ACC112 (cell line): ENCODE measurements around the gene MMP11.

Experiments used
- H2AFZ ChIP-seq: fragments of 200-600 bp; sonication (generic); one replicate; pipeline ENCODE4 v1.6.0; 2017; ENCODE audit warnings: antibody characterized with exemption, low read length; ENCODE audit not compliant: unreplicated experiment
- H3K27ac ChIP-seq: fragments of 200-600 bp; sonication (generic); 2 replicates; pipeline ENCODE4 v1.5.1; 2014; ENCODE audit warnings: low read depth, mild to moderate bottlenecking, antibody characterized with exemption, low read length, moderate library complexity
- H3K27me3 ChIP-seq: fragments of 200-600 bp; sonication (generic); 2 replicates; pipeline ENCODE4 v1.6.1; 2014; ENCODE audit warnings: mild to moderate bottlenecking, antibody characterized with exemption, low read length, moderate library complexity, mixed read lengths; ENCODE audit not compliant: insufficient read depth
- H3K36me3 ChIP-seq: fragments of 200-600 bp; sonication (generic); 2 replicates; pipeline ENCODE4 v1.6.1; 2016; ENCODE audit warnings: mild to moderate bottlenecking, antibody characterized with exemption, low read length, moderate library complexity, mixed read lengths; ENCODE audit not compliant: insufficient read depth
- H3K4me1 ChIP-seq: fragments of 200-600 bp; sonication (generic); one replicate; pipeline ENCODE4 v1.6.1; 2016; ENCODE audit warnings: low read length, mixed read lengths; ENCODE audit not compliant: insufficient read depth, unreplicated experiment, control insufficient read depth
- H3K4me3 ChIP-seq: fragments of 200-600 bp; sonication (generic); 2 replicates; pipeline ENCODE4 v1.5.1; 2014; ENCODE audit warnings: mild to moderate bottlenecking, low read depth, low read length
- H3K79me2 ChIP-seq: fragments of 200-600 bp; sonication (generic); one replicate; pipeline ENCODE4 v1.6.0; 2016; ENCODE audit warnings: low read length; ENCODE audit not compliant: control insufficient read depth, unreplicated experiment, insufficient read depth

The MMP11 gene

DNA sequence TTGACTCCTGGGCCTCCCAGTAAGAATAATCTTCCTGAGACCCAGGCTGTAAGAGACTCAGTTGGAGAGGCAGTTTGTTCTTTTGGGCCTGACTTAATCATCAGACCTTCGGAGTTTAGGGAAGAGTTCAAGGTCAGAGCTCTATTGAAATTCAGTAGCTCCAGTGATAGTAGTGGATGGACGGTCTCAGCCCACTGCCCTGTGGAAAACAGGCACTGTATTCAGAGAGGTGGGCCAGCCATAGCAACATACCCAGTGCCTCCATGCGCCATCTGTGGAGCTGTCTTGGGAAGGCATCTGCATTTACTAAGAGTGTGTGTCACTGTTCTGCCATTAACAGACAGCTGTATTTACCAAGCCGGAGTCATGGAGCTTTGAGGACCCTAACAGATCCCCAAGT is 17.0 kb downstream of the MMP11 start:
- no peaks in the 10 kb centered on the region for H3K27me3 ChIP-seq
- peaks cover 44% of the 10 kb centered on the region for H3K79me2 ChIP-seq
- H3K36me3 ChIP-seq, result no peaks in the 10 kb centered on the region
- H3K4me3 ChIP-seq, result no peak overlapping the region
- peaks cover 8% of the 10 kb centered on the region for H3K4me1 ChIP-seq
- no peak overlapping the region for H3K27ac ChIP-seq
- H2AFZ ChIP-seq, result no peak overlapping the region

DNA sequence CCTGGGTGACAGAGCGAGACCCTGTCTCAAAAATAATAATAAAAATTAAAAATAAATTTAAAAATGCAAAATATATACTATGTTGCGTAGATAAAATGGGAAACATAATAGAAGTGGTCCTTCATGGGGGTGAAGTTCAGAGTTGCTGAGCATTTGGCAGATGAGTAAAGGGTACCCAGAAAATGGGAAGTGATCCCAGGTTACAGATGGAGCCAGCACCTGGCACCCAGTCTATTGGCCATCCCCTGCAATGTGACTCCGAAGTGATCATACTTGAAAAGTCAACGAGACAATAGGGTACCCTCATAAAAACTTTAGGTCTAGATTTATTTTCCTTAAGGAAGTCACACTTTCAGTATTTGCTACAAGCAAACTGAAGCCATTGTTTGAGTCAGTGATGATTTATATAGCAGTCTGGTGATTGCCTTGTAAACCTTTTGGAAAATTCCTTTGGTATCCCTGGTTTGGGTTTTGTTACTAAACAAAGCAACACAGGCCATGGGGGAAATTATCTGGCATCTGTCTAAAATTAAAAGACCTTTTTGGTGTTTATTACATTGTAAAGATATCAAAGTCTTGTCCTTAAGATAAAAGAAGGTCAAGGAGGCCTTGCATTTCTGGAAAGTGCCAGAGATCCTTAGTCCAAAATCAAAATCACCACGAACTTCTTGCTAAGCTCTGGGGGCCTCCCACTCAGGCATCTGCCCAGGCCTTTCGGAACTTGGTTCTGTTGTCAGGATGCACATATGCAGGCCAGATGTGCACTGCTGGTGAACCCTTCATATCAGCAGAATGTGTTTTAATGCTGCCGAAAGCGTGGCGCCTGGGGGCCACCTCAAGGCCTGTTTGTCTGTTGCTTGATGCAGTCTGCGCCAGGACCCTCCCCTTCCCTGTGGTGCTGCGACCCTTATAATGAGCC is 18.4 kb downstream of the MMP11 start:
- Histone ChIP-seq H3K36me3 (no peaks in the 10 kb centered on the region), H3K4me3 (no peak overlapping the region), H3K27ac (no peak overlapping the region), H3K27me3 (no peaks in the 10 kb centered on the region), H2AFZ (no peak overlapping the region), H3K79me2 (peaks cover 44% of the 10 kb centered on the region), H3K4me1 (peaks cover 8% of the 10 kb centered on the region)

DNA sequence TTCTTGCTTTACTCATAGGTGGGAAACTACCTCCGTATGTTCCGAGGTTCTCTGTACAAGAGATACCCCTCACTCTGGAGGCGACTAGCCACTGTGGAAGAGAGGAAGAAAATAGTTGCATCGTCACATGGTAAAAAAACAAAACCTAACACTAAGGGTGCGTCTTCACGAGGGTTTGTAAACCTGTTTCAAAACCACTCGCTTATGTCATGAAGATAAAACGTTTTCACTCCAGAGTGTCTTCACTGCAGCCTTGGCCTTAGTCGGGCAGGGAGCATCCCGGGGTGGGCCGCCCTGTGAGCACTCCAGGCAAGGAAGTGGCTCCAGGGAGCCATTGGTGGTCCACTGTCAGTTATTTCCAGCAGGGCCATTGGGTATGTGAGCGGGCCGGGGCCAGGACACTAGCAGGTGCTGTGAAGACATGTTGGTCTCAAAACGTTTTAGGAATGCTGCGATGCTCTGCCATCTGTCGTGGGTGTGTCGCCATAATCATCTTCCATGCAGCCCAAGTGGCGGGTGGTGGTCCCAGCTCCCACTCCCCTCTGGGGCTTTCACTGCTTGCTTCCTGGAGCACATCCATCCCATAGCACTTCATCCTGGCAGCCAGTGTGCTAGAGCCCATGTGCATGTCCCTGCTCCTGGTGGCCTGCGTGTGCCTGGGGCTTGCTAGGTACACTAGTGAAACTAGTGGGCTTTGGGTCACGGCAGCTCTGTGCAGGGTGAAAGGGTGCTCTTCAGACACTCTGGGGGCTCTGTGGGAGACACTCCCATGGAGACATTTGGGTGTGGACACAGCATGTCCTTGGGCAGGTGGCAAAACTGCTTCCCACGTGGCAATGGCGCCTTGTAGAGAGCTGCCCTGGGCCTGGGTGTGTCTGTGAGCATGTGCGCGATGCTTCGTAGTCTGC is 19.3 kb downstream of the MMP11 start:
- Histone ChIP-seq H2AFZ (no peak overlapping the region), H3K27ac (no peak overlapping the region), H3K27me3 (no peaks in the 10 kb centered on the region), H3K4me1 (peaks cover 4% of the 10 kb centered on the region), H3K36me3 (no peaks in the 10 kb centered on the region), H3K79me2 (peaks cover 44% of the 10 kb centered on the region), H3K4me3 (no peak overlapping the region)

DNA sequence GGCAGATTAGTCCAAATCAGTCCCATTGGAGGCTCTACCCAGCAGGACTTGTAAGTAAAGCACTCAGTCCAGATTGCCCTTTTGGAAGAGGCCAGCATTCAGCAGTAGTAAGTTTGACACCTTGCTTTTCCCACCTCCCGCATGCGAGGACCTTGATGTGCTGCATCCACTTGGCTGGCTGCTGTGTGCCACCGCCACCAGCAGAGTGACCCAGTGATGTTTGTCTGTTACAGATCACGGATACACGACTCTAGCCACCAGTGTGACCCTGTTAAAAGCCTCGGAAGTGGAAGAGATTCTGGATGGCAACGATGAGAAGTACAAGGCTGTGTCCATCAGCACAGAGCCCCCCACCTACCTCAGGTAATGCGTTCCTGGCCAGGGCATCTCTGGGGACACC is 20.7 kb downstream of the MMP11 start:
- Histone ChIP-seq H3K36me3 (no peaks in the 10 kb centered on the region), H3K27me3 (no peaks in the 10 kb centered on the region), H3K4me1 (no peaks in the 10 kb centered on the region), H3K4me3 (no peak overlapping the region), H2AFZ (no peak overlapping the region), H3K27ac (no peak overlapping the region), H3K79me2 (peaks cover 35% of the 10 kb centered on the region)

DNA sequence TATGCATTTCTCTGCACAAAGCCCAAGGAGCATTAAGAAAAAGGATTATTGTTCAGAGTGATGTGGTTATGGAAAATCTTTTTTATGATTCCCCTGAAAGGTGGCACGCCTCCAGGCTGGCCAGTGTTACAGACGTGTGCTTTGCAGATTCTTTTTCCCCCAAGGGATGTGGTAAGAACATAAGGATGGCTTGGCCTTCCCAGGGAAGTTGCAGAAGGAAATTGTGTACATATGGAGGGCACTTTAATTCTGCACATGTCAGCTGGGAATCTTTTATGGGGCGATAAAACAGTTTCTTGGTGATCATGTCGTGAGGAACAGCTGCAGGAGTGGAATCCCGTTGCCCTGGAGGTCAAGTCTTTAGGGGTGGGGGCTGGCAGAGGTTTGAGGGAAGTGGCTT is 23.8 kb downstream of the MMP11 start:
- Histone ChIP-seq H3K36me3 (no peaks in the 10 kb centered on the region), H3K4me3 (no peak overlapping the region), H2AFZ (no peak overlapping the region), H3K4me1 (no peaks in the 10 kb centered on the region), H3K27me3 (no peaks in the 10 kb centered on the region), H3K79me2 (peaks cover 8% of the 10 kb centered on the region), H3K27ac (no peak overlapping the region)

DNA sequence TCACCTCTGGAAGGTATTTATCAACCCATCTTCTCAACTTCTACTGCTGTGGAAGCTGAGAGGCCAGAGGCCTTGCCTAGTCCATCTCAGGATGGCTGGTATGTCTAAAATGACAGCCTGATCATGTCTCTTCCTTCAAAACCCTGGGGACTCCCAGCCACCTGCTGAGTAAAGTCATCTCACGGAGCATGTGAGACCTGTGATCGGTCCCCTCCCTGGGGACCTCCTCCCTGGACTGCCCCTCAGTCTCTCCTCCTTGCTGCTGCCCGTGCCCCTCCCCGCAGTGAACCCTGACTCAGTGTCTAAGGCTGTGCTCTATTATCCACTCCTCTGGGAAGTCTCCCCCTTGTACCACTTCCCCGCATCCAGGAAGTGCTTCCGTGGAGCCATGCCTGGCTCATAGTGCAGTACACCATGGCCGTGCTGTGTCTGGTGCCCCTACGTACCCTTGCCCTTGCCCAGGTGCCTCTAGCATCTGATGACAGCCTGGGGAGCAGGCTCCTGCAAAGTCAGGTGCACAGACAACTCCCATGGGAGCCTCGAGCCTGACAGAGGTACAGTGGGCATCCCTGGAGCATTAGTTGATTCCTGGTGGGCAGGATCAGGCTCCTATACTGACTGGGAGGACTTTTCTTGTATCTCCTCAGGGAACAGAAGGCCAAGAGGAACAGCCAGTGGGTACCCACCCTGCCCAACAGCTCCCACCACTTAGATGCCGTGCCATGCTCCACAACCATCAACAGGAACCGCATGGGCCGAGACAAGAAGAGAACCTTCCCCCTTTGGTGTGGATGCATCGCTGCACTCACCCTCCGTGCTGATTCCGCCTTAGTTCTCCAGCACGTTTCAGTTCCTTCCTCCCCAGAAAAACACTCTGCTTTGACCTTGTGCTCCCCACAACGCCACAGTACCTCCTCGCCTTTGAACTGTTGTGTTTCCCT is 27.9 kb downstream of the MMP11 start:
- H3K27ac ChIP-seq, result no peak overlapping the region
- no peak overlapping the region for H3K4me3 ChIP-seq
- H2AFZ ChIP-seq, result no peak overlapping the region
- no peaks in the 10 kb centered on the region for H3K36me3 ChIP-seq
- no peaks in the 10 kb centered on the region for H3K4me1 ChIP-seq
- H3K79me2 ChIP-seq, result no peaks in the 10 kb centered on the region
- no peaks in the 10 kb centered on the region for H3K27me3 ChIP-seq

DNA sequence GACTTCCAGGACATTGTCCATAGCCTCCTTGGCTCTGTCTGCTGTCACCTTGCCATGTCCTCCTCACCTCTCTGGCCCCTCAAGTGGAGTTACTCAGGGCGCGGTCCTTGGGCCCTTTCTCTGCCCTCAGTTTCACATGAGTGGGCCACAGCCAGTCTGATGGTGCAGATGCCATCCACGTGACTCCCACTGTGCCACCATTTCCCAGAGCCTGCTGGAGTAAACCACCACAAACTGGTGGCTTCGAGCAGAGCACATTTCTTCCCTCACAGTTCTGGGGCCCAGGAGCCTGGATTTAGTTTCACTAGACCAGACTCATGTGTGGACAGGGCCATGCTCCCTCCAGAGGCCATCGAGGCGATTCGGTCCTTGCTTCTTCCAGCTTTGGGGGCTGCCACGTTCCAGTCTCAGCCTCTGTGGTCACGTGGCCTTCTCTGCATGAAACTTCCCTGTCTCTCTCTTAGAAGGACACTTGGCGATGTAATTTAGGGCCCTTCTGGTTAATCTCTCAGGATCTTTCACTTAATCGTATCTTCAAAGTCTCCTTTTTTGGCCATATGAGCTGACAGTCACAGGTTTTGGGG is 28.7 kb downstream of the MMP11 start:
- Histone ChIP-seq H3K27ac (no peak overlapping the region), H2AFZ (no peak overlapping the region), H3K36me3 (no peaks in the 10 kb centered on the region), H3K4me3 (no peak overlapping the region), H3K79me2 (no peaks in the 10 kb centered on the region), H3K27me3 (no peaks in the 10 kb centered on the region), H3K4me1 (no peaks in the 10 kb centered on the region)

DNA sequence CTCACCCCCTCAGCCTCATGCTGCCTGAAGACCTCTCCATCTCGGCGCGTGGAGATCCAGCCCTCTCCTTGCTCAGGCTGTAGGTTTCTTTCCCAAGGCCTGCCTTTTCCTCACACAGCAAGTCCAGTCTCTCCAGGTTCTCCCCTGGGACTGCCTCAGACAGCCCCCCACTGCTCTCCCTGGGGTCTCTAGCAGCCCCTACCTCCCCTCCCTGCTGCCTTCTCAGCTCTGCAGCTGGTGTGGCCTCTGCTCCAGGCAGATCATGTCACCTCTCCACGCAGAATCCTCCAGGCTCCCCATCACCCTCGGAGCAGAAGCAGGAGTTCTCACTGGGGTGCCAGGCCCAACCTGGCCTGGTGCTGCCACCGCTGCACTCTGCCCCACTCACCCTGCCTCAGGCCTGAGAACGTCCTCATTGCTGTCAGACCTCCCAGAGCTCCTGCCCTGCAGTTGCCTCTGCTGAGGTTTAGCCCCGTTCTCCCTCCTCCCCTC is 29.3 kb downstream of the MMP11 start:
- no peaks in the 10 kb centered on the region for H3K36me3 ChIP-seq
- H3K27me3 ChIP-seq, result no peaks in the 10 kb centered on the region
- H3K4me1 ChIP-seq, result no peaks in the 10 kb centered on the region
- no peaks in the 10 kb centered on the region for H3K79me2 ChIP-seq
- no peak overlapping the region for H3K27ac ChIP-seq
- H3K4me3 ChIP-seq, result no peak overlapping the region
- H2AFZ ChIP-seq, result no peak overlapping the region

DNA sequence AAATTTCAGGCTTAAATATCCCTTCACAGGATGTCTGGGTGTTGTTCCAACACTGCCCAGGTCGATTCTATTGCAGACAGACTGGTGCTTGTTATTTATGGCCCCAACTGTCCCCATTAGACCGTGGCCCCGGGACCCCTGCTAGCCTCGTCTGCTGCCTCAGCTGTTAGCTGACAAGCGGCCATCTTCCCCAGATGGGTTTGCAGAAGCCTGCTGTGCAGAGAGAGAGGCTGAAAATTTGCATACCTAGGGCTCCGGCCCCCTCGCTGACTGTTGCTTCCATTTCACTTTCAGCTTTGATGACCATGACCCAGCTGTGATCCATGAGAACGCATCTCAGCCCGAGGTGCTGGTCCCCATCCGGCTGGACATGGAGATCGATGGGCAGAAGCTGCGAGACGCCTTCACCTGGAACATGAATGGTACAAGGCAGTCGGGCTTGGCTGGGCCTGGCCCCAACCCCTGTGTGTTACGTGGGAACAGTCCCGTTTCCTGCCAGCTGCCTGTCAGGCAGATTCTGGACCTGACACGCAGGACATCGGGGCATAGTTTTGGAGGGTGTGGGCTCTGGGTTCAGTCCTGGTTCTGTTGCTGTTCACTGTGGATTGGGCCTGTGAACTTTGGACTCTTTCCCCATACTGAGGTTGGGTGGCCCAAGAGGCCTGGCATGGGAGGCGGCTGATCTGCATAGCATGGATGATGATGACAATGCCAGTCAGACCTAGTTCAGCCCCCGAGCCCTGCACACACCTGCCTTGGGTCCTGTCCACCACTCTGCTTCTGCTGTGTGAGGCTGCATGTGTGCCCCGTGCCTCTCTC is 30.6 kb downstream of the MMP11 start:
- H3K4me1 ChIP-seq, result no peaks in the 10 kb centered on the region
- H3K27me3 ChIP-seq, result no peaks in the 10 kb centered on the region
- no peak overlapping the region for H2AFZ ChIP-seq
- H3K36me3 ChIP-seq, result no peaks in the 10 kb centered on the region
- no peaks in the 10 kb centered on the region for H3K79me2 ChIP-seq
- H3K4me3 ChIP-seq, result no peak overlapping the region
- H3K27ac ChIP-seq, result no peak overlapping the region
